MCF 10A (cell line): Measurements from ENCODE around the gene TIAM1. TPM values are rescaled to one million over a fixed set of nuclear protein-coding genes. Genes with fewer than 3 reads are reported as not detected.
A peak's percentile ranks its signal among the peaks of the same experiment; 100 is the strongest.

ENCODE experiments used
- BruUV-seq: library from RNA; stranded (reverse); fragments of 400-500 nt; replicated peaks from 2 replicates; lab custom pipeline; 2021; lab: Mats Ljungman, UMichigan
- CTCF ChIA-PET: fragments of 300-600 bp; sonication (Branson Sonifier 250); formaldehyde crosslinking; extraction: SDS; loops from one replicate; lab custom pipeline; 2021; ENCODE audit warnings: antibody characterized with exemption, inconsistent platforms; lab: Yijun Ruan, JAX
- POLR2A ChIA-PET: fragments of 300-600, 350-650 bp; sonication (Branson Sonifier 250); formaldehyde crosslinking; extraction: SDS; loops from one replicate; lab custom pipeline; 2020; ENCODE audit warnings: antibody characterized with exemption, inconsistent platforms; lab: Yijun Ruan, JAX
- DNase-seq: peaks from one replicate; pipeline ENCODE4 v3.0.0-alpha.2; 2018; ENCODE audit not compliant: unreplicated experiment
- H3K27ac Mint-ChIP-seq: one replicate; pipeline ENCODE4 v1.8.0; 2022; ENCODE audit warnings: mild to moderate bottlenecking, low read depth, mixed read lengths; ENCODE audit not compliant: unreplicated experiment
- H3K27me3 Mint-ChIP-seq: one replicate; pipeline ENCODE4 v1.8.0; 2022; ENCODE audit warnings: mixed read lengths; ENCODE audit not compliant: insufficient read depth, unreplicated experiment
- H3K36me3 Mint-ChIP-seq: one replicate; pipeline ENCODE4 v1.8.0; 2022; ENCODE audit warnings: mild to moderate bottlenecking, moderate library complexity, mixed read lengths; ENCODE audit not compliant: insufficient read depth, unreplicated experiment
- H3K4me1 Mint-ChIP-seq: one replicate; pipeline ENCODE4 v1.8.0; 2022; ENCODE audit warnings: mixed read lengths; ENCODE audit not compliant: insufficient read depth, unreplicated experiment
- H3K4me3 Mint-ChIP-seq: one replicate; pipeline ENCODE4 v1.8.0; 2022; ENCODE audit warnings: mild to moderate bottlenecking, moderate library complexity, mixed read lengths; ENCODE audit not compliant: unreplicated experiment
- H3K9me3 Mint-ChIP-seq: one replicate; pipeline ENCODE4 v1.8.0; 2022; ENCODE audit warnings: mixed read lengths; ENCODE audit not compliant: unreplicated experiment
- intact Hi-C: fragments of 100-400 bp; cut with micrococcal nuclease; formaldehyde crosslinking; loops from 2 replicates; pipeline ENCODE4 v1.14.1; 2022
- total RNA-seq: library from RNA; stranded (reverse); gene quantifications from 2 replicates; pipeline ENCODE4 v1.2.3, GENCODE V29; 2022
- TF ChIP-seq, protein P1 (sequence below): fragments of 200-600 bp; IDR thresholded peaks from one replicate; pipeline ENCODE4 v1.8.0; 2022; ENCODE audit warnings: antibody characterized with exemption, mild to moderate bottlenecking; ENCODE audit not compliant: unreplicated experiment

The TIAM1 gene
- total RNA-seq, 1 experiment from 2014 or later: 9.8 TPM

DNA sequence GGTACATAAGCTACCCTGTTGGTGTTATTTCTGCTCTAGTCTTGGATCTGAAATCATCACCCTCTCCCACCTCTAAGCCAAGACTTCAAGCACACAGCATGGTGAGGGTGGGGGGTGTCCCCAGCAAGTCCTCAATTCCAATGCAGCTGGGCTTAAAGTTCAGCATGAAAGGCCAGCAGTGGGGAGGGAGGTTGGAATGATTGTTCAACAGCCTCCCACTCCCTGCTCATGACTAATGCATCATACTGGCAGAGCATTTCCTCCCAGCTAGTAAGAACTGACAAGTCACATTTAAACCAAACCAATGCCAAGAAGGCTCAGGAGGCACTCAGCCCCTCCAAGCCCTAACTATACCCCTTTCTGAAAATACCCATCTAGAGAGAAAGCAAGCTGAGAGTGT, 50.1 kb downstream of the TIAM1 start:
- ChIA-PET POLR2A (interaction anchor here (0.8 to 1.2 kb wide), 5 partner anchors 10 to 73 kb away, joined by 3 to 7 read pairs (median 3); no protein-coding TSS in a partner anchor), CTCF (interaction anchor here (0.6 to 0.7 kb wide), 2 partner anchors 44 to 254 kb away, joined by 3 read pairs; no protein-coding TSS in a partner anchor)
- Mint-ChIP-seq H3K27me3 (no peaks in the 10 kb centered on the region), H3K4me1 (peaks cover 18% of the 10 kb centered on the region), H3K9me3 (no peaks in the 10 kb centered on the region), H3K4me3 (no peak overlapping the region), H3K27ac (peak overlapping the region; percentile 81), H3K36me3 (no peaks in the 10 kb centered on the region)
- no TSS peak for BruUV-seq
- TF ChIP-seq, protein P1, sequence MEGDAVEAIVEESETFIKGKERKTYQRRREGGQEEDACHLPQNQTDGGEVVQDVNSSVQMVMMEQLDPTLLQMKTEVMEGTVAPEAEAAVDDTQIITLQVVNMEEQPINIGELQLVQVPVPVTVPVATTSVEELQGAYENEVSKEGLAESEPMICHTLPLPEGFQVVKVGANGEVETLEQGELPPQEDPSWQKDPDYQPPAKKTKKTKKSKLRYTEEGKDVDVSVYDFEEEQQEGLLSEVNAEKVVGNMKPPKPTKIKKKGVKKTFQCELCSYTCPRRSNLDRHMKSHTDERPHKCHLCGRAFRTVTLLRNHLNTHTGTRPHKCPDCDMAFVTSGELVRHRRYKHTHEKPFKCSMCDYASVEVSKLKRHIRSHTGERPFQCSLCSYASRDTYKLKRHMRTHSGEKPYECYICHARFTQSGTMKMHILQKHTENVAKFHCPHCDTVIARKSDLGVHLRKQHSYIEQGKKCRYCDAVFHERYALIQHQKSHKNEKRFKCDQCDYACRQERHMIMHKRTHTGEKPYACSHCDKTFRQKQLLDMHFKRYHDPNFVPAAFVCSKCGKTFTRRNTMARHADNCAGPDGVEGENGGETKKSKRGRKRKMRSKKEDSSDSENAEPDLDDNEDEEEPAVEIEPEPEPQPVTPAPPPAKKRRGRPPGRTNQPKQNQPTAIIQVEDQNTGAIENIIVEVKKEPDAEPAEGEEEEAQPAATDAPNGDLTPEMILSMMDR: no peak
- DNase-seq: peak; percentile 83
- intact Hi-C loops: no loop called here

DNA sequence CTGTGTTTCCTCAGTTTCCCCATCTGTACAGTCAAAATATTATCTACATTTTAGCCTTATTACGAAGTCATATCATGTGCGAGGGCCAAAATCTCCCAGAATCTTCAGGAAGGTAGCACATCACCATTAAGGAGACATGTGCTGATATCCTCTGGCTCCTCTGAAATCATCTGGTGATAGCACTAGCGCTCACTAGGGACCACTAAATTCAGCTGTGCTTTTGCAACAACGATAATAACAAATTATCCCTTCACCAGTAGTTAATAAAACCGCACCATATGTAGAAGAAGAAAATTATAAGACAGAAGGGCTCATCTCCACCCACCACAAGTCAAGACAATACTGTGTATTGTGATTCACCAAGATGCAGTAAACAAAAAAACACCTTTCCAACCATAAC, 53.3 kb downstream of the TIAM1 start:
- H3K9me3 Mint-ChIP-seq: no peaks in the 10 kb centered on the region
- TF ChIP-seq, protein P1: no peak
- no peak overlapping the region for H3K4me3 Mint-ChIP-seq
- POLR2A ChIA-PET: no interaction called here
- H3K36me3 Mint-ChIP-seq: no peaks in the 10 kb centered on the region
- H3K27me3 Mint-ChIP-seq: no peaks in the 10 kb centered on the region
- BruUV-seq: no TSS peak
- CTCF ChIA-PET: interaction anchor here (0.6 to 0.7 kb wide), 2 partner anchors 70 to 659 kb away, joined by 3 read pairs; no protein-coding TSS in a partner anchor
- peaks cover 18% of the 10 kb centered on the region for H3K4me1 Mint-ChIP-seq
- intact Hi-C loops: no loop called here
- DNase-seq: no peak
- H3K27ac Mint-ChIP-seq: no peak overlapping the region

DNA sequence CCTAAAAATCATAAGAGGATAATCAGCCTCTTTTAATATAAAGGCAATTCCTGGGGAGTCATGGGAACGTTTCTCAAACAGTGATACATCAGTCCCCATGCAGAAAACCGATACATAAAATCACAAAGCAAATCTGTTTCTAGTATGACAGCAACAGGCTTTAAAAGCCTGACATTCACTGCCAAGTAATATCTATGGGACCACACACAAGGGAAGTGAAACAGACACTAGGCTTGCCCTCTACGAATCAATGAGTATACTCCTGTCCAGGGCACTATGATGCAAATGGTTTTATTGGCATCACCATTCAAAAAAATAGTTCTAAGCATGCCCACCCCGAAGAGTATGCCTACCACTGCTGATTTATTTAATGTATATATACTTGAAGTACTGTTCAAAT, 54.4 kb downstream of the TIAM1 start:
- no peak overlapping the region for H3K27ac Mint-ChIP-seq
- ChIA-PET CTCF (interaction anchor here (0.6 kb wide), 1 partner anchor 73 kb away, joined by 3 read pairs; no protein-coding TSS in a partner anchor), POLR2A (no interaction called here)
- intact Hi-C loops: no loop called here
- BruUV-seq: no TSS peak
- no peaks in the 10 kb centered on the region for H3K9me3 Mint-ChIP-seq
- no peaks in the 10 kb centered on the region for H3K36me3 Mint-ChIP-seq
- H3K4me1 Mint-ChIP-seq: peaks cover 14% of the 10 kb centered on the region
- DNase-seq: no peak
- TF ChIP-seq, protein P1: no peak
- H3K4me3 Mint-ChIP-seq: no peak overlapping the region
- H3K27me3 Mint-ChIP-seq: no peaks in the 10 kb centered on the region

DNA sequence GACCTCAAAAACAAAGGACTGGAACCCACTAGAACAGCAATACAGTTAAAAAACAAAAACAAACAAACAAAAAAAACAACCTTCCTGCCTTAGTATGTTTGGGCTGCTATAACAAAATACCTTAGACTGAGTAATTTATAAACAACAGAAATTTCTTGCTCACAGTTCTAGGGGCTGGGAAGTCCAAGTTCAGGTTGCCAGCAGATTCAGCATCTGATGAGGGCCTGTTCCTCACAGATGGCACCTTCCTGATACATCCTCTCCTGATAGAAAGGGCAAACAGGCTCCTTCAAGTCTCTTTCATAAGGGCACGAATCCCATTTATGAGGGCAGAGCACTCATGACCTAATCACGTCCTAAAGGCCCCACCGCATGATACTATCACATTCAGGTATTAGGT, 55.9 kb downstream of the TIAM1 start:
- TF ChIP-seq, protein P1: no peak
- peaks cover under 1% of the 10 kb centered on the region for H3K4me1 Mint-ChIP-seq
- no peaks in the 10 kb centered on the region for H3K27me3 Mint-ChIP-seq
- no peak for DNase-seq
- BruUV-seq: no TSS peak
- H3K27ac Mint-ChIP-seq: no peak overlapping the region
- no peaks in the 10 kb centered on the region for H3K36me3 Mint-ChIP-seq
- ChIA-PET CTCF (no interaction called here), POLR2A (no interaction called here)
- intact Hi-C loops: no loop called here
- H3K4me3 Mint-ChIP-seq: no peak overlapping the region
- H3K9me3 Mint-ChIP-seq: no peaks in the 10 kb centered on the region
